ENCODE results near the gene PDE6B. TPM values are rescaled to one million over a fixed set of nuclear protein-coding genes. Genes with fewer than 3 reads are reported as not detected.
"Not testable (repeated sequence)": the region's sequence is repeated elsewhere in the genome, so short reads cannot be mapped to it uniquely, and the experiment has no call there.

The PDE6B gene
- total RNA-seq, 1 experiment from 2014 or later, result not detected

GRCh38 chr4:629636-629914, 4.2 kb downstream of the PDE6B start:
- in situ Hi-C loops (cut with HindIII; ENCODE audit: low pct_unique_long_range_greater_than_20kb, low sequenced_read_pairs), result no loop called here
- DNase-seq (ENCODE audit: low read depth, low spot score), result no peak

GRCh38 chr4:629915-630641, 4.7 kb downstream of the PDE6B start:
- in situ Hi-C loops (cut with HindIII; ENCODE audit: low pct_unique_long_range_greater_than_20kb, low sequenced_read_pairs), result no loop called here
- DNase-seq (ENCODE audit: low read depth, low spot score), result no peak

- no peak for DNase-seq (ENCODE audit: low read depth, low spot score)
- in situ Hi-C loops (cut with HindIII; ENCODE audit: low pct_unique_long_range_greater_than_20kb, low sequenced_read_pairs), result no loop called here
Measured at GRCh38 chr4:630656-631055, 5.3 kb downstream of the PDE6B start.

- in situ Hi-C loops (cut with HindIII; ENCODE audit: low pct_unique_long_range_greater_than_20kb, low sequenced_read_pairs), result no loop called here
- no peak for DNase-seq (ENCODE audit: low read depth, low spot score)
Measured at GRCh38 chr4:632196-632790, 6.9 kb downstream of the PDE6B start.

GRCh38 chr4:632926-633325, 7.6 kb downstream of the PDE6B start:
- in situ Hi-C loops (cut with HindIII; ENCODE audit: low pct_unique_long_range_greater_than_20kb, low sequenced_read_pairs), result no loop called here
- DNase-seq (ENCODE audit: low read depth, low spot score), result no peak

GRCh38 chr4:633406-633805, 8.0 kb downstream of the PDE6B start:
- in situ Hi-C loops (cut with HindIII; ENCODE audit: low pct_unique_long_range_greater_than_20kb, low sequenced_read_pairs), result no loop called here

GRCh38 chr4:633976-634598, 8.7 kb downstream of the PDE6B start:
- in situ Hi-C loops (cut with HindIII; ENCODE audit: low pct_unique_long_range_greater_than_20kb, low sequenced_read_pairs), result no loop called here
- no peak for DNase-seq (ENCODE audit: low read depth, low spot score)

More at GRCh38 chr4:633406-633805, 8.0 kb downstream of the PDE6B start:
- no peak for DNase-seq (ENCODE audit: low read depth, low spot score)

GRCh38 chr4:634599-634985, 9.2 kb downstream of the PDE6B start:
- no peak for DNase-seq (ENCODE audit: low read depth, low spot score)
- in situ Hi-C loops (cut with HindIII; ENCODE audit: low pct_unique_long_range_greater_than_20kb, low sequenced_read_pairs), result no loop called here

- in situ Hi-C loops (cut with HindIII; ENCODE audit: low pct_unique_long_range_greater_than_20kb, low sequenced_read_pairs); DNase-seq (ENCODE audit: low read depth, low spot score): not testable (repeated sequence)
Measured at GRCh38 chr4:635066-635835, 9.9 kb downstream of the PDE6B start.

GRCh38 chr4:635851-636627, 10.7 kb downstream of the PDE6B start:
- in situ Hi-C loops (cut with HindIII; ENCODE audit: low pct_unique_long_range_greater_than_20kb, low sequenced_read_pairs), result no loop called here
- DNase-seq (ENCODE audit: low read depth, low spot score), result no peak

GRCh38 chr4:636628-637159, 11.3 kb downstream of the PDE6B start:
- no peak for DNase-seq (ENCODE audit: low read depth, low spot score)
- in situ Hi-C loops (cut with HindIII; ENCODE audit: low pct_unique_long_range_greater_than_20kb, low sequenced_read_pairs), result no loop called here

- DNase-seq (ENCODE audit: low read depth, low spot score), result no peak
- in situ Hi-C loops (cut with HindIII; ENCODE audit: low pct_unique_long_range_greater_than_20kb, low sequenced_read_pairs), result no loop called here
Measured at GRCh38 chr4:637536-638280, 12.3 kb downstream of the PDE6B start.

GRCh38 chr4:642366-642765, 17.0 kb downstream of the PDE6B start:
- in situ Hi-C loops (cut with HindIII; ENCODE audit: low pct_unique_long_range_greater_than_20kb, low sequenced_read_pairs); DNase-seq (ENCODE audit: low read depth, low spot score): not testable (repeated sequence)

- DNase-seq (ENCODE audit: low read depth, low spot score), result no peak
- in situ Hi-C loops (cut with HindIII; ENCODE audit: low pct_unique_long_range_greater_than_20kb, low sequenced_read_pairs), result no loop called here
Measured at GRCh38 chr4:646460-646859, 21.1 kb downstream of the PDE6B start.

GRCh38 chr4:647481-647880, 22.1 kb downstream of the PDE6B start:
- no peak for DNase-seq (ENCODE audit: low read depth, low spot score)
- in situ Hi-C loops (cut with HindIII; ENCODE audit: low pct_unique_long_range_greater_than_20kb, low sequenced_read_pairs), result no loop called here

GRCh38 chr4:648579-649292, 23.4 kb downstream of the PDE6B start:
- in situ Hi-C loops (cut with HindIII; ENCODE audit: low pct_unique_long_range_greater_than_20kb, low sequenced_read_pairs), result no loop called here

More at GRCh38 chr4:648579-649292, 23.4 kb downstream of the PDE6B start:
- no peak for DNase-seq (ENCODE audit: low read depth, low spot score)

Measured in SK-MEL-5 (cell line).